ENCODE measurements around the gene CNKSR1.

CNKSR1 gene

GRCh38 chr1:26177182-26177684 lies at the start of gene CNKSR1:
Gene CNKSR1 (plus strand): TSS chr1:26177491. CDS start chr1:26177548, 57 bp downstream.
- DNase-seq = peak; percentile 73

- no peak for DNase-seq
Measured at GRCh38 chr1:26129778-26130177, 47.5 kb upstream of the CNKSR1 start.

GRCh38 chr1:26130695-26131094 lies 46.6 kb upstream of the CNKSR1 start:
- DNase-seq = no peak

GRCh38 chr1:26132128-26132833 lies 45.0 kb upstream of the CNKSR1 start:
- DNase-seq = no peak

- DNase-seq = no peak
Measured at GRCh38 chr1:26132834-26133167, 44.5 kb upstream of the CNKSR1 start.

GRCh38 chr1:26134466-26134865 lies 42.8 kb upstream of the CNKSR1 start:
- DNase-seq = no peak

- DNase-seq = no peak
Measured at GRCh38 chr1:26138974-26139558, 38.2 kb upstream of the CNKSR1 start.

GRCh38 chr1:26142159-26142558 lies 35.1 kb upstream of the CNKSR1 start:
- DNase-seq = no peak

- DNase-seq = peak; percentile 85
Measured at GRCh38 chr1:26145041-26145959, 32.0 kb upstream of the CNKSR1 start.

- no peak for DNase-seq
Measured at GRCh38 chr1:26145960-26146294, 31.4 kb upstream of the CNKSR1 start.

- DNase-seq = no peak
Measured at GRCh38 chr1:26148887-26149286, 28.4 kb upstream of the CNKSR1 start.

- DNase-seq = no peak
Measured at GRCh38 chr1:26153966-26154532, 23.2 kb upstream of the CNKSR1 start.

- no peak for DNase-seq
Measured at GRCh38 chr1:26154750-26155149, 22.5 kb upstream of the CNKSR1 start.

- no peak for DNase-seq
Measured at GRCh38 chr1:26155370-26156284, 21.7 kb upstream of the CNKSR1 start.

- DNase-seq = peak; percentile 48
Measured at GRCh38 chr1:26156285-26157038, 20.8 kb upstream of the CNKSR1 start.

GRCh38 chr1:26158271-26158907 lies 18.9 kb upstream of the CNKSR1 start:
- no peak for DNase-seq

- no peak for DNase-seq
Measured at GRCh38 chr1:26158908-26159742, 18.2 kb upstream of the CNKSR1 start, which contains the start of gene FAM110D. Gene FAM110D (plus strand): TSS chr1:26159079. CDS start chr1:26161292, 2,213 bp downstream.

GRCh38 chr1:26159743-26160039 lies 17.6 kb upstream of the CNKSR1 start:
- no peak for DNase-seq

GRCh38 chr1:26160527-26161414 lies 16.5 kb upstream of the CNKSR1 start:
- DNase-seq = no peak

All from NCI-H1436 (cell line).